Right hindlimb (tissue), 1 donor: ENCODE results near the gene NME2.
"Not testable (repeated sequence)": the region's sequence is repeated elsewhere in the genome, so short reads cannot be mapped to it uniquely, and the experiment has no call there.

Experiments used
- DNase-seq: peaks from one replicate; pipeline ENCODE4 v3.0.0-alpha.2; 2018

The NME2 gene

GRCh38 chr17:51153210-51154072 lies 12.8 kb upstream of the NME2 start, which contains the start of gene NME1:
NME1 (plus strand) TSS chr17:51153559; CDS start chr17:51155655, 2,096 bp downstream.
- peak; percentile 98 for DNase-seq

DNA sequence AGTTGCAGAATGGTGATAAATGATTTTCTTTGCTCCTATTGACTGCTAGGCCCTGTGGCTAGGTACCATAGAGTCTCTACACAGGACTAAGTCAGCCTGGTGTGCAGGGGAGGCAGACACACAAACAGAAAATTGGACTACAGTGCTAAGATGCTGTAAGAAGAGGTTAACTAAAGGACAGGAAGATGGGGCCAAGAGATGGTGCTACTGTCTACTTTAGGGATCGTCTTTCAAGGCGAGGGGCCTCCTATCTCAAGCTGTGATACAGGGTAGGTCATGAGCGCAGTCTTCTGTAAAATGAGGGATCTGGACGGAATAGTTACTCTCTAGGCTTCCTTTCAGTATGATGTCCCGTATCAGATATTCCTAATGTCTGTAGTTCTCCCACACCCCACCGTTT lies 12.0 kb upstream of the NME2 start:
- DNase-seq, result no peak

DNA sequence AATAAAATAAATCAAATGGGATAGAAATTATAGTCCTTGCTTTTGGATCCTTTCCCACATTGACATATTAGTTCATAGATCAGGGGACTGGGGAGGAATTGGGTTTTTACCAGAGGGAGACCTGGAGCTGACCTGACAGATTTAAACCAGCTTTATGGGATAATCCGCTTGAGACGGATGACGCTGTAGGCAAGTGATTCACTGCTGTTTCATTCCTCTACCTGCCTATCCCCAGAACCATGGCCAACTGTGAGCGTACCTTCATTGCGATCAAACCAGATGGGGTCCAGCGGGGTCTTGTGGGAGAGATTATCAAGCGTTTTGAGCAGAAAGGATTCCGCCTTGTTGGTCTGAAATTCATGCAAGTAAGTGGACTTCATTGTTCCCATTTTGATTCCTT lies 10.8 kb upstream of the NME2 start:
- no peak for DNase-seq

DNA sequence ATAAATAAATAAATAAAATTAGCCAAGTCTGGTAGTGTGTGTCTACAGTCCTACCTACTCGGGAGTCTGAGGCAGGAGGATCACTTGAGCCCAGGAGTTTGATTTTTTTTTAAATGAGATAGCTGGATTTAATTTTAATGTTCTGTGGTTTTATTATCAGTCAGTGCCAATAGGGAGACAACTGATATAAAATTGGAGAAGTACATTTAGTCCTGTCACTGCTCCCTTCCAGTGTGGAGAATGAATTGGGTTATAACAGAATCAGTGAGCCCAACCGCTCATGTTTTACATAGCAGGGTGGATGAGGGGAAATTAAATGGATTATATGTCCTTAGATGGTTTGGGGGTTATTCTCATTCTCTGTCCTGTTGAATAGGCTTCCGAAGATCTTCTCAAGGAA lies 6.6 kb upstream of the NME2 start:
- DNase-seq, result no peak

DNA sequence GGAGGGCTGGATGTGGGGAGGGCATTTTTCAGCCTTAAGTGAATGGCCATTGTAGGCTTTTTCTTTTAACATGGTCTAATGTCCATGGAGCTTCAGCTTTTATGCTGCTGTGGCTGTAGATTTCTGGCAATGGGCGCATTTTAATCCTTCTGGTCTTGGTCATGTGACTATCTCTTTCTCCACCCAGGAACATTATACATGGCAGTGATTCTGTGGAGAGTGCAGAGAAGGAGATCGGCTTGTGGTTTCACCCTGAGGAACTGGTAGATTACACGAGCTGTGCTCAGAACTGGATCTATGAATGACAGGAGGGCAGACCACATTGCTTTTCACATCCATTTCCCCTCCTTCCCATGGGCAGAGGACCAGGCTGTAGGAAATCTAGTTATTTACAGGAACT lies 4.7 kb upstream of the NME2 start:
- DNase-seq, result no peak

- DNase-seq, result peak; percentile 38
Observed at GRCh38 chr17:51164911-51165679, 1.1 kb upstream of the NME2 start.

- DNase-seq, result no peak
Observed at GRCh38 chr17:51165680-51166197, 472 bp upstream of the NME2 start.

DNA sequence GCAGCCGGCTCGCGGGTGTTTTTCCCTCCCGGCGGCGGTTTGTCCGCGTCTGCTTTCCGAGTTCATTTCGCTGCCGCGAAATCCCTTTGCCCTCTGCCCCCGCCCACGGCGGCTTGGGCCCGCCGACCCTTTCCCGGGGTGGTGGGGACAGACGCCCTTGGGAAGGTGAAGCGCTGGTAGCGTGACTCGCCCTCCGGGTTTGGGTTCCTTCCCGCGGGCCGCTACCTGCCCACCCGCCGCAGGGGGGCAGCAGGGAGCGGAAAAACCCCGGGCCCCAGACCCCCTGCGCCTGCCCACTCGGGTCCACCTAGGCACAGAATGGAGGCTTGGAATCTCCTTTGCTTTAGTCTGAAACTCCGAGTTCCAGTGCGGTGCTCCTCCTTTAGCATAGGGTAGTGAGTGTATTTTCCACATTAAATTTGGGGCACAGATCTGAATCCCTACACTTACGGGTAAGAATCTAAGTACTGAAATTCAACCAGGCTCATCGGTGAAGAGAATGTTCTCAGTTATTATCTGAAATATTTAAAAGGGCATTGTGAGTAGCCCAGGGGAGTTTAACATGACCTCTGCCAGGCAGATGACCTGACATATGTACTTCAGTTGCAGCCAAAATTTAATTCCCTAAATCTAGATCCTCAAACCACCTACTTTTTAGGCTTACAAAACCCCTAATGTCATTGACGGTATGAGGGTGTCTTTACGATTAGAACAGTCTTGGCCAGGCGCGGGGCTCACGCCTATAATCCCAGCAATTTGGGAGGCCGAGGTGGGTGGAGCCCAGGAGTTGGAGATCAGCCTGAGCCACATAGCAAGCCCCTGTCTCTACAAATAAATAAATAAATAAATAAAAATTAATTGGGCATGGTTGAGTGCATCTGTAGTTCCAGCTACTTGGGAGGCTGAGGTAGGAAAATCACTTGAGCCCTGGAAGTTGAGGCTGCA lies 1.0 kb downstream of the NME2 start:
- DNase-seq, result peak; percentile 71

DNA sequence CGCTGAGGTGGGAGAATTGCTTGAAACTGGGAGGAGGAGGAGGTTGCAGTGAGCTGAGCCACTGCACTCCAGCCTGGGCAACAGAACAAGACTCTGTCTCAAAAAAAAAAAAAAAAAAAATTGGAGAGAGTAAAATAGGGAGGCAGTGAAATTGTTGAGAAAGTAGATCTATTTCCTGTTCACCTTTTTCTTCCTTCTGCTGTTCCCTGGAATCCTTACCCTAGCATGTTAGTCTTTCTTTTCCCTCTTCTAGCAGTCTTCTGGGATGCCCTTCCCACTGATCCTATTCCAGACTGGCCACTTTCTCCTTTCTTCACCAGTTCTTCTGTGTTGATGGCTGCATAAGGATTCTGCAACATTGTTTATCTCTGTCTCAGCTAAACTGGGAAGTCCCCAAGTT lies 3.1 kb downstream of the NME2 start:
- no peak for DNase-seq

- DNase-seq, result no peak
Observed at GRCh38 chr17:51170736-51171135, 4.5 kb downstream of the NME2 start.

GRCh38 chr17:51172030-51172429 lies 5.8 kb downstream of the NME2 start:
- not testable (repeated sequence) for DNase-seq

GRCh38 chr17:51180486-51180885 lies 14.3 kb downstream of the NME2 start:
- no peak for DNase-seq

- DNase-seq, result no peak
Observed at GRCh38 chr17:51184124-51184523, 17.9 kb downstream of the NME2 start.

DNA sequence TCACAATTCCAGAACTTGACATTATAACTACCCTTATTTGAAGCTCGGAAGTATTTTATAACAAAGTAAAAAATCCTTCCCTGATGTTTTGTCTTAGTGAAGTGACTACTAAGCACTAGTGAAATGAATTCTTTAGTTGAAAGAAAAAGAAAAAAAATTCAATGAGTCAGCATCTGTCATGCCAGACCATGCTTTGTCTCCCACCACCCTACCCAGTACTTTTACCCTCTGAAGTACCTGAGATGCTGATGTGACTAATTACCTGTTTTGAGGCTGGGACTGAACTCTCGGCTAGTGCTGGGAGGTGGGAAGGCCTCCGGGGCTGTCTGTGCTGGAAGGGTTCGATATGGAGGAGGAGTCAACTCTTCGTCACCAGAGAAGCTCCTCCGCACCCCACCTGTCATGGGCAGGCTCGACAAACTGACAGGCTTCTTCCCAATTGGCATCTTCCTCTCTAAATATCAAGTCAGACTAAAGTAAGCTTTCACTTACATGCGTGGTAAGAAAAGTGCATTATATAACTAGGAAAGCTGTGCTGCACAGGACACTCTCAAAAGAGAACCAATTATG lies 19.6 kb downstream of the NME2 start:
- DNase-seq, result no peak

- no peak for DNase-seq
Observed at GRCh38 chr17:51188271-51188833, 22.1 kb downstream of the NME2 start.

DNA sequence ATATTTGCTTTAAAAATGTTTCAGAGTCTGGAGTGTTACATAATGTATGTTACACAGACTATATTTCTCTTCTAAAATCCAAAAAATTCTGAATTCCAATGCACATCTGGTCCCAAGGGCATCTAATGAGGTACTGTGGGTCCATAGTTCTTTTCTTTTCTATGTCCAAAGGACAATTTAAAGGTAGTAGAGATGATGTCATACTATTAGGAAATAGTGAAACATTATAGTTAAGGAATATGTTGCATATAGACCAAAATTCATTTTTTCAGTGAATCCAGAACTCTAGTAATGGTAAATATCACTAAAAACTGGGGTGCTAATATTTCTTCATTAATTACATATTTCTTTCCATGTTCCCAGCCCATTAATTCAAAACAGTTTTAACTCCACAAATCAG lies 23.0 kb downstream of the NME2 start:
- DNase-seq, result no peak

DNA sequence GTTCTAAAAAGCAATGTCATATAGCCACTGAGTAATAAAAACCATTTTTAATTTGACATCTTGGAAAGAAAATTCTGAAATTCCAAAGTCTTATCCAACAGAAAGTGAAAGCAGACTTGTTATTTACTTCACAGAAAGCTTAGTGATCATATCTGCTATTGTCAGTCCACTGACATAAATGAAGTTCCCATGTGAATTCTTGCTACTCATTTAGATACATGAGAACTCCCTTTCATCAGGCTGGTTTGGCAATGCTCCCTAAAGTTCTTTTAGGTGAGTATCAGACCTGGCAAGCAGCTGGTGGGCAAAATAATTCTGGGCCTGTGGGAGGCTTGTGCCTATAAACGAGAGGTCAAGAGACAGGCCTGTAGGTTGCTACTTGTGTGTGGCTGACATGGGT lies 23.4 kb downstream of the NME2 start:
- DNase-seq, result no peak

DNA sequence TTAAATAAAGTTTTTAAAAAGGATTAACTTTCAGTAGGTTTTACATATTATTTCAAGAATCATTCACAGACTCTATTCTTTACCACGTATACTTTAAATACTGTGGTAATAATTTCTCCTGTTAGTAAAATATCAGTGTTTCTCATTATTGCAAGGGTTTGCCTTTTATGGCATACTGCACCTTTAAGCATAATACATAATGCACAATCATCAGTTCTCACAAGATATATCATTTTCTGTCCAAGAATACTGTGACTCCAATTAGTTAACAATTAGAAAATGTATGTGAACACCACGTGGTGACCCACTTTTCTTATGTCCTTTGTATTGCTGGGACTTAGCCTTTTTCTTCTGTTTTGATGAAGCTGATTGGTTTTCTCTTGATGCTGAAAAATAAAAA lies 25.7 kb downstream of the NME2 start:
- DNase-seq, result no peak

GRCh38 chr17:51197754-51198153 lies 31.5 kb downstream of the NME2 start:
- DNase-seq, result no peak

DNA sequence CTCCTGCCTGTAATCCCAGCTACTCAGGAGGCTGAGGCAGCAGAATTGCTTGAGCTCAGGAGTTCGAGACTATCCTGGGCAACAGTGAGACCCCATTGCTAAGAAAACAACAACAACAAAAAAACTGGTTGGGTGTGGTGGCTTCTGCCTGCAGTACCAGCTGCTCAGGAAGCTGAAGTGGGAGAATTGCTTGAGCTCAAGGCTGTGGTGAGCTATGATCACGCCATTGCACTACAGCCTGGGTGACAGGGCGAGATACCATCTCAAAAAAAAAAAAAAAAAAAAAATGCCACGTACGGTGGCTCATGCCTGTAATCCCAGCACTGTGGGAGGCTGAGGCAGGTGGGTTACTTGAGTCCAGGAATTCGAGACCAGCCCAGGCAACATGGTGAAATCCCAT lies 34.1 kb downstream of the NME2 start:
- no peak for DNase-seq

DNA sequence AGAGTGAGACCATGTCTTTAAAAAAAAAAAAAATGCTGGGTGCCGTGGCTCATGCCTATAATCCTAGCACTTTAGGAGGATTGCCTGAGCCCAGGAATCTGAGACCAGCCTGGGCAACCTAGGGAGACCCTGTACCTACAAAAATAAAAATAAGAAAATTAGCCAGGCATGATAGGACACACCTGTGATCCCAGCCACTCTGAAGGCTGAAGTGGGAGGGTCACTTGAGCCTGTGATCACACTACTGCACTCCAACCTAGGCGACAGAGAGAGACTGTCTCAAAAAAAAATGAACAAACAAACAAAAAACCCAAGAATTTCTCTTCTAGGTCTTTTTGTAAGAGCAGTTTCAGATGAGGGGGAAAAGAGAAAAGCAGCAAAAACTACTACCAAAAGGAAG lies 34.6 kb downstream of the NME2 start:
- no peak for DNase-seq

- no peak for DNase-seq
Observed at GRCh38 chr17:51203838-51204237, 37.6 kb downstream of the NME2 start.
